Right lobe of liver (tissue), 4 donors: Measurements from ENCODE around the gene SPATA13.

ENCODE experiments used
- POLR2A ChIP-seq: fragments of 450-650 bp; IDR thresholded peaks from one replicate; pipeline ENCODE4 v1.6.1; 2017; ENCODE audit warnings: antibody characterized with exemption, mild to moderate bottlenecking
- TF ChIP-seq, protein P1 (sequence below), 4 donors: fragments of 200-600 bp in 3 of 4; fragments of 450-650 bp in 1 of 4; IDR thresholded peaks; one replicate each; pipeline versions ENCODE4 v1.5.1 to v1.8.0; 2016 to 2022; ENCODE audit warnings: antibody characterized with exemption in 4 of 4, mild to moderate bottlenecking in 2 of 4
- donor health status: DM: no; HTN: no; CAD: no.
- donor health status: DM: no; HTN: no; CAD: no.
- donor health status: DM: no; HTN: yes; CAD: no.

DNA sequence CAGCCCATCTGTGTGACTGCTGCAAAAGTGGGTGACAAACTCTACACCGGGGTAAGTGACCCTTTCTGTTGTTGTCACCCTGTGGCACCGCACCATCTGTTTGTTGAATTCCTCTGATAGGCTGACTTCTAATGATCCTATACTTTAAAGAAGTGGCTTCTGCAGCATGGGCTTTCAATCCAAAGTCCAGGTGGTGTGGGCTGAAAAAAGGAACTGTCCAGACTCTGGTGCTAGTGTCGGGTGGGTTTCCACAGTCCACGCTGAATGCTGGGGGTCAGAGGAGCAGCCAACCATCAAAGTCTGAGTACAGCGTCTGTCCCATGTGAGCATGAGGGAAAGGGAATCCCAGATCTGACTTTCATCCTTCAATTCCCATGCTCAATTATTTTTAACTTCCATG lies 31.6 kb upstream of the SPATA13 start:
- TF ChIP-seq POLR2A, result no peak
- TF ChIP-seq, protein P1, sequence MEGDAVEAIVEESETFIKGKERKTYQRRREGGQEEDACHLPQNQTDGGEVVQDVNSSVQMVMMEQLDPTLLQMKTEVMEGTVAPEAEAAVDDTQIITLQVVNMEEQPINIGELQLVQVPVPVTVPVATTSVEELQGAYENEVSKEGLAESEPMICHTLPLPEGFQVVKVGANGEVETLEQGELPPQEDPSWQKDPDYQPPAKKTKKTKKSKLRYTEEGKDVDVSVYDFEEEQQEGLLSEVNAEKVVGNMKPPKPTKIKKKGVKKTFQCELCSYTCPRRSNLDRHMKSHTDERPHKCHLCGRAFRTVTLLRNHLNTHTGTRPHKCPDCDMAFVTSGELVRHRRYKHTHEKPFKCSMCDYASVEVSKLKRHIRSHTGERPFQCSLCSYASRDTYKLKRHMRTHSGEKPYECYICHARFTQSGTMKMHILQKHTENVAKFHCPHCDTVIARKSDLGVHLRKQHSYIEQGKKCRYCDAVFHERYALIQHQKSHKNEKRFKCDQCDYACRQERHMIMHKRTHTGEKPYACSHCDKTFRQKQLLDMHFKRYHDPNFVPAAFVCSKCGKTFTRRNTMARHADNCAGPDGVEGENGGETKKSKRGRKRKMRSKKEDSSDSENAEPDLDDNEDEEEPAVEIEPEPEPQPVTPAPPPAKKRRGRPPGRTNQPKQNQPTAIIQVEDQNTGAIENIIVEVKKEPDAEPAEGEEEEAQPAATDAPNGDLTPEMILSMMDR (IDR thresholded peaks at IDR 0.05), result no peak
